ENCODE data around the gene SRSF7.

SRSF7 gene

DNA sequence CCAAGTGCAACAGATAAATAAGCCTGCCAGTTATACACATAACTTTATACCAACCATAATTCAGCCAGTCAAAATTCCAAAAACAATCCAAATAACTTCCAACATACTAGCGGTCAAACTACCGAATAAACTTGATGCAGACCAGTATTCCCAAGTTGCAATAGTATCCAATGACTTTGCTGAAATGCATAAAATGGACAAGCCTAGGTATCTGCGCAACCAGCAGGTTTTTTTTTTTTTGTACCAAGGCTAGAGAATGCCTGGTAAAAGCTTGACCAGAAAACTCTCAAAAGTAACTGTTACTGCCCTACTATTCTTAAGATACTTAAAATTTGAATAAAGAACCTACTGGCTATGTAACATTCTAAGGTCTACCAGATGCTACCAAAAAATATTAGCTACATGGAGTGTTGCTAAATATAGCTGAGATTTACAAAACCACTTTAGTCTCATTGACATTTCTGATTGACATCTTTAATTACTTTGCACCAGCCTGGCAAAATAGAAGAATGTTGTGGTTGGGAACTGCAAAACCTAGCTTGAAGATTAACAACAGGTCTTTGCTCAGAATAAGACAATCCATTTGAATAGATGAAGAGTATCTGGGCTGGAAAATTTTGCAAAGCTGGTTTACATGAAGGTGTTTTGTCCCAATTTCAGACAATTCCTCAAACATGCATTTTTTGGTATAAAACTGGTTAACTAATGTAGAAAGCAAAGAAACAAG, 7.3 kb downstream of the SRSF7 start:
- TF ChIP-seq CTCF (IDR thresholded peaks at IDR 0.05) = no peak

- no peak for TF ChIP-seq CTCF (IDR thresholded peaks at IDR 0.05)
These were observed 8.2 kb downstream of the SRSF7 start for GRCh38 chr2:38742797-38743559.

DNA sequence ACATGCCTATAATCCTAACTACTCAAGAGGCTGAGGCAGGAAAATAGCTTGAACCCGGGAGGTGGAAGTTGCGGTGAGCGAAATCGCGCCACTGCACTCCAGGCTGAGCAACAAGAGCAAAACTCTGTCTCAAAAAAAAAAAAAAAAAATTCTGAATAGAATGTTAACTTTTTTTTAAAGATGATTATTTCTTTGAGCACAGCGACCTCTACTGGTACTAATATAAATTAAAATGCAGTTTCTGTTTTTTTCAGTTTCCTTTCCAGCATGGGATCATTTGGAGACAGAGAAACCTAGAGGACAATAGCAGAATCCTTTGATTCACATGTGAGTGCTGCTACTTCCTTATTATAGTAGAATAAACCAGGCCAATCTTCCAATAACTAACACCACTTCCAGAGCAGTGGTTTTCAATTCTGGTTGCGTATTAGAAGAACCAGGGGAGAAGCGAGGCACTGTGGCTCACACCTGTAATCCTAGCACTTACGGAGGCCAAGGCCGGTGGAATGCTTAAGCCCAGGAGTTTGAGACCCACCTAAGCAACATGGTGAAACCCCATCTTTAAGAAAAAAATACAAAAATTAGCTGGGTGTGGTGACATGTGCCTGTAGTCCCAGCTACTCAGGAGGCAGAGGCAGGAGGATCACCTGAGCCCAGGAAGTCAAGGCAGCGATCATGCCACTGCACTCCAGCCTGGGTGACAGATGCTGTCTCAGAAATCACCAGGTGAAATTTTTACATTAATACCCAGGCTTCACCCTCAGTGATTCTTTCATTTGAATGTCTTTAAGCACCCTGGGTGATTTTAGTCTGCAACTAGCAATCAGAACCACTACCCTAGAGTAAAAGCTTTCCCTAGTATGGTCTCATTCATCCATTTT, 10.1 kb downstream of the SRSF7 start:
- peak; percentile 48 for TF ChIP-seq CTCF (IDR thresholded peaks at IDR 0.05)

GRCh38 chr2:38739524-38739923, 11.6 kb downstream of the SRSF7 start:
- TF ChIP-seq CTCF (IDR thresholded peaks at IDR 0.05) = no peak

DNA sequence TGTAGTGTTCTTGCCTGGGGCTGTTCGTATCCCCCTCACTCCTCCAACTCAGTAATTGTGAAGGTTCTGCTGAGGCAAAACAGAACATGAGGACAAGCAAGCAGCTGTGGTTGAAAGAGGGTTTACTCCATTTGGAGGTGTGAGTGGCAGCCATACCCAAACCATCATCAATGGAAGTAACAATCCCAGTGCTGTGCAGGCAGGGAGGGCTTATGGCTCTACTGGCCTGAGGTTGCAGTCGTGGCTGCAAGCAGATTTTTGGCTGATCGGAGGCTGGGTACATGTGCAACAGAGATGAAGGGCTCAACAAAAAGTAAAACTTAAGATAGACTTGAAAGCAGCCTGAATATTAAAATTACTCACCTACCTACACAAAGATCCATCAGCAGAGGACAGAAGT, 13.2 kb downstream of the SRSF7 start:
- no peak for TF ChIP-seq CTCF (IDR thresholded peaks at IDR 0.05)

DNA sequence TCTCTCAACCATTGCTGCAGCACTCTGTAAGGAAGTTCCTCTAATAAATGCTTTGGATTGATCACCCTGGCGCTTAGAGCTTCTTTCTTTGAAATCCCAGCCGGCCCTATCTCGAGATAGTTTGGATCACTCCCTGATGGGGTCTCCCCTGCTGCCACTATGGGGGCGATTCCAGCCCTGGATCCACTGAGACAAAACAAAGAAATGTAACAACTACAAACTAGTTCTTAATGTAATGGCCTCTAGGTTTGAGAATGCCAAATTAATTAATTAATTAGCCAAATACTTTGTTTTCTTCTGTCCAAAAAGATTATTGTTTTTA, 15.2 kb downstream of the SRSF7 start:
- no peak for TF ChIP-seq CTCF (IDR thresholded peaks at IDR 0.05)

DNA sequence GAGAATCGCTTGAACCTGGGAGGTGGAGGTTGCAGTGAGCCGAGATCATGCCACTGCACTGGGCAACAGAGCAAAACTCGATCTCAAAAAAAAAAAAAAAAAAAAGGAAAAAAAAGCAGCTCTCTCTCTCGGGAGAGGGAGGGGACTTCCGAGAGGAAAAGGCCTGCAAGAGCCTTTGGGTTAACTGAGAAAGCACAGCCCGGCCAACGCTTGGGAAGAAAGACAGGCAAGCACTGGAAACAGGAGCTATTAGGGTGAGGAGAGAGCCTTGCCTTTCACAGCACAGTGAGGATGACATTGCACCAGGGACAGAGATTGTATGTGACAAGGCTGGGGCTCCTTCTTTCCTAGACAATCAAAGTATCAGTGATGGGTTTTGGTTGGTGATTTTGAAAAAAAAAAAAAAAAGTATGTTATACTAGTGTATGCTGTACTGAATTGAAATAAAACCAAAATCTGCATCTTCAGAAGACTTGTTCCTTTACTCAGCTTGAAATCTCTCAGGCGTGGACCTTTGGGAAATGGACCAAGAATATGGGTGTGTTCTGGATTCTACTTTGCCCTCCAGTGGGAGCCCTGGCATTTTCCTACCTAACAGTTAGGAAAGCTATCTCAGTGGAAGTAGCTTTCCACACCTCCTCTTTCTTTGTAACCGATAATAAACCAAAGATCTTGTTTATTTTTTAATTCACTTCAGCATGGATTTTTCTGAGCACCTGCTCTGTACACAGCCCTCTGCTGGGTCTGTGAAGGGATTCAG, 16.7 kb downstream of the SRSF7 start:
- TF ChIP-seq CTCF (IDR thresholded peaks at IDR 0.05) = no peak
